H9 (cell line): Measurements from ENCODE around the gene CAPN8. TPM values are rescaled to one million over a fixed set of nuclear protein-coding genes. Genes with fewer than 3 reads are reported as not detected.

Experiments
- DNase-seq: peaks from one replicate; pipeline ENCODE4 v3.0.0-alpha.2; 2017
- H2AFZ ChIP-seq: one replicate; pipeline ENCODE4 v1.6.1; 2013; ENCODE audit warnings: mild to moderate bottlenecking, low read length, control low read depth, moderate library complexity
- H2AK5ac ChIP-seq: 2 replicates; pipeline ENCODE4 v1.6.1; 2013; ENCODE audit warnings: low read length, control low read depth, mixed read lengths; ENCODE audit not compliant: insufficient read length
- H2BK120ac ChIP-seq: one replicate; pipeline ENCODE4 v1.6.1; 2013; ENCODE audit warnings: low read depth, mild to moderate bottlenecking, low read length, control low read depth, inconsistent platforms; ENCODE audit not compliant: poor library complexity, severe bottlenecking
- H2BK12ac ChIP-seq: 2 replicates; pipeline ENCODE4 v1.6.1; 2013; ENCODE audit warnings: low read length, control low read depth, mixed read lengths, low read depth; ENCODE audit not compliant: insufficient read length
- H2BK15ac ChIP-seq: 2 replicates; pipeline ENCODE4 v1.6.1; 2013; ENCODE audit warnings: low read depth, low read length, control low read depth
- H2BK20ac ChIP-seq: one replicate; pipeline ENCODE4 v1.6.1; 2013; ENCODE audit warnings: low read depth, mild to moderate bottlenecking, low read length, control low read depth, inconsistent platforms; ENCODE audit not compliant: poor library complexity, severe bottlenecking
- H2BK5ac ChIP-seq: 2 replicates; pipeline ENCODE4 v1.6.1; 2013; ENCODE audit warnings: low read length, control low read depth, mixed read lengths; ENCODE audit not compliant: insufficient read length
- H3K14ac ChIP-seq: 2 replicates; pipeline ENCODE4 v1.6.1; 2013; ENCODE audit warnings: low read length, control low read depth; ENCODE audit not compliant: insufficient read depth
- H3K18ac ChIP-seq: 2 replicates; pipeline ENCODE4 v1.6.1; 2013; ENCODE audit warnings: low read depth, mild to moderate bottlenecking, mixed read lengths, low read length, control low read depth; ENCODE audit not compliant: insufficient read length
- H3K23ac ChIP-seq: 2 replicates; pipeline ENCODE4 v1.6.1; 2013; ENCODE audit warnings: low read length, control low read depth, mixed read lengths, low read depth; ENCODE audit not compliant: insufficient read length
- H3K23me2 ChIP-seq: 2 replicates; pipeline ENCODE4 v1.6.1; 2013; ENCODE audit warnings: low read depth, mild to moderate bottlenecking, mixed read lengths, low read length, control low read depth; ENCODE audit not compliant: insufficient read length, poor library complexity, severe bottlenecking
- H3K27ac ChIP-seq: 2 replicates; pipeline ENCODE4 v1.5.1; 2013; ENCODE audit warnings: low read length, control low read depth, mixed read lengths, low read depth; ENCODE audit not compliant: insufficient read length
- H3K27me3 ChIP-seq: 2 replicates; pipeline ENCODE4 v1.6.1; 2013; ENCODE audit warnings: low read length, control low read depth, inconsistent platforms; ENCODE audit not compliant: insufficient read depth
- H3K4ac ChIP-seq: 2 replicates; pipeline ENCODE4 v1.6.1; 2013; ENCODE audit warnings: low read depth, mild to moderate bottlenecking, control low read depth, inconsistent platforms, low read length, moderate library complexity
- H3K4me1 ChIP-seq: 2 replicates; pipeline ENCODE4 v1.6.1; 2013; ENCODE audit warnings: low read length, control low read depth, inconsistent platforms; ENCODE audit not compliant: insufficient read depth
- H3K4me2 ChIP-seq: 2 replicates; pipeline ENCODE4 v1.6.1; 2013; ENCODE audit warnings: low read length, control low read depth, mixed read lengths; ENCODE audit not compliant: insufficient read length, insufficient read depth
- H3K56ac ChIP-seq: 2 replicates; pipeline ENCODE4 v1.6.1; 2013; ENCODE audit warnings: low read depth, mild to moderate bottlenecking, mixed read lengths, low read length, control low read depth; ENCODE audit not compliant: insufficient read length
- H3K79me1 ChIP-seq: 2 replicates; pipeline ENCODE4 v1.6.1; 2013; ENCODE audit warnings: low read depth, mild to moderate bottlenecking, moderate library complexity, low read length, control low read depth, inconsistent platforms; ENCODE audit not compliant: insufficient read depth, poor library complexity, severe bottlenecking
- H3K79me2 ChIP-seq: 2 replicates; pipeline ENCODE4 v1.6.1; 2013; ENCODE audit warnings: low read length, control low read depth, inconsistent platforms; ENCODE audit not compliant: insufficient read depth
- H3K9ac ChIP-seq: 2 replicates; pipeline ENCODE4 v1.6.1; 2013; ENCODE audit warnings: low read length, control low read depth, mixed read lengths; ENCODE audit not compliant: insufficient read length; ENCODE audit errors: extremely low read depth
- H3K9me3 ChIP-seq: one replicate; pipeline ENCODE4 v1.6.1; 2013; ENCODE audit warnings: low read depth, low read length, inconsistent platforms; ENCODE audit not compliant: control insufficient read depth
- H3T11ph ChIP-seq: one replicate; pipeline ENCODE4 v1.6.1; 2013; ENCODE audit warnings: mild to moderate bottlenecking, low read length, control low read depth, inconsistent platforms
- H4K20me1 ChIP-seq: one replicate; pipeline ENCODE4 v1.6.1; 2013; ENCODE audit not compliant: control insufficient read depth, insufficient read length, insufficient read depth
- H4K5ac ChIP-seq: 2 replicates; pipeline ENCODE4 v1.6.1; 2013; ENCODE audit warnings: low read depth, mild to moderate bottlenecking, mixed read lengths, low read length, control low read depth; ENCODE audit not compliant: insufficient read length
- H4K8ac ChIP-seq: replicated peaks from 2 replicates; pipeline ENCODE4 v1.6.1; 2013; ENCODE audit warnings: low read length, control low read depth, mixed read lengths, low read depth; ENCODE audit not compliant: insufficient read length
- H4K91ac ChIP-seq: 2 replicates; pipeline ENCODE4 v1.6.1; 2013; ENCODE audit warnings: low read depth, mild to moderate bottlenecking, moderate library complexity, mixed read lengths, low read length, control low read depth; ENCODE audit not compliant: insufficient read length
- H3K27ac Mint-ChIP-seq, 3 experiments: 2 replicates in 2 of 3; 3 replicates in 1 of 3; pipeline ENCODE4 v1.8.0; 2020 to 2021; ENCODE audit warnings: mixed read lengths in 3 of 3, mild to moderate bottlenecking in 1 of 3, moderate library complexity in 1 of 3
- H3K27me3 Mint-ChIP-seq: 2 replicates; pipeline ENCODE4 v1.8.0; 2021; ENCODE audit warnings: low read depth, mild to moderate bottlenecking, moderate library complexity, mixed read lengths
- H3K36me3 Mint-ChIP-seq, 3 experiments: 2 replicates in 2 of 3; 3 replicates in 1 of 3; pipeline ENCODE4 v1.8.0; 2020 to 2021; ENCODE audit warnings: low read depth in 3 of 3, mixed read lengths in 3 of 3; ENCODE audit not compliant: insufficient read depth in 1 of 3
- H3K4me1 Mint-ChIP-seq, 2 experiments: 2 replicates each; pipeline ENCODE4 v1.8.0; 2020; ENCODE audit warnings: mixed read lengths in 2 of 2
- H3K4me3 Mint-ChIP-seq, 2 experiments: 2 replicates in 1 of 2; 3 replicates in 1 of 2; pipeline ENCODE4 v1.8.0; 2020 to 2021; ENCODE audit warnings: mild to moderate bottlenecking in 2 of 2, mixed read lengths in 2 of 2, moderate library complexity in 1 of 2
- H3K9me3 Mint-ChIP-seq, 2 experiments: 2 replicates in 1 of 2; 3 replicates in 1 of 2; pipeline ENCODE4 v1.8.0; 2020; ENCODE audit warnings: mild to moderate bottlenecking in 2 of 2, mixed read lengths in 2 of 2, moderate library complexity in 1 of 2
- WGBS: extraction: QIAGEN DNeasy Blood & Tissue Kit; methylation state at CpG from one replicate; pipeline ENCODE4 v1.1.7; 2013; ENCODE audit warnings: missing lambda C conversion rate, low lambda C conversion rate, mixed read lengths; ENCODE audit not compliant: insufficient read length; ENCODE audit errors: extremely low coverage; 5-methylcytosine and 5-hydroxymethylcytosine counted together
- total RNA-seq: library from RNA; stranded (reverse); gene quantifications from 2 replicates; pipeline ENCODE4 v1.2.1, GENCODE V29; 2021
- TF ChIP-seq, protein P1 (sequence below): fragments of 200-600 bp; sonication (generic); conservative IDR thresholded peaks from 3 replicates; pipeline ENCODE4 v1.8.0; 2021; ENCODE audit warnings: antibody characterized with exemption, mild to moderate bottlenecking

The CAPN8 gene
- total RNA-seq, 1 experiment from 2014 or later = not detected

DNA sequence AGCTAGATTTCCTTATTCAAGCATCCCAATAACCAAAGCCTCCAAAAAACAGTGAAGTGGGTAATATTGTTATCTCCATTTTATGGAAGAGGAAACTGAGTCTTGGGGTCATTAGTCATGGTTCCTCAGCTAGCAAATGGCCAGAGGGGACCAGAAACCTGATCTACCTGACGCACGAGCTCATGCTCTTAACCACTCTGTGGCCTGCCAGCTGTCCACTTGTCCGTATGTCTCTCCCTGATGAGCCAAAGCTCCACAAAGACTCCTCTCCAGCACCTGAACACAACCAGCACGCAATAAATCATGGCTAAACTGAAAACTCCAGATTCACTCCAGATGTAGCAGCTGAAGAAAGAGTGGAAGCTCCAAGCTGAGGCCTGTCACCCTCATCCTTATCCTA is 5.8 kb downstream of the CAPN8 start:
- Histone ChIP-seq H2BK5ac (no peak overlapping the region), H2AFZ (no peak overlapping the region), H4K91ac (no peak overlapping the region), H3K4me2 (no peak overlapping the region), H4K8ac (no peak overlapping the region), H3K23ac (no peak overlapping the region), H3K79me1 (no peaks in the 10 kb centered on the region), H2BK120ac (no peak overlapping the region), H4K5ac (no peak overlapping the region), H3K23me2 (no peaks in the 10 kb centered on the region), H3K4me1 (no peaks in the 10 kb centered on the region; the same call in 1 of the 2 replicates), H2AK5ac (no peak overlapping the region), H3K79me2 (no peaks in the 10 kb centered on the region), H3K4ac (no peak overlapping the region), H3T11ph (no peak overlapping the region), H2BK20ac (no peak overlapping the region), H3K9ac (no peak overlapping the region), H3K9me3 (no peaks in the 10 kb centered on the region), H3K56ac (no peak overlapping the region), H3K14ac (no peak overlapping the region), H4K20me1 (no peaks in the 10 kb centered on the region), H3K27me3 (no peaks in the 10 kb centered on the region), H3K27ac (no peak overlapping the region), H2BK15ac (no peak overlapping the region), H2BK12ac (no peak overlapping the region), H3K18ac (no peak overlapping the region)
- Mint-ChIP-seq H3K36me3 (peaks cover 0 to 3% (median 2%) of the 10 kb centered on the region in 3 experiments; a peak in 1 of 7 replicates), H3K27me3 (no peaks in the 10 kb centered on the region; the same call in none of the 2 replicates), H3K4me1 (peaks cover 0 to 7% of the 10 kb centered on the region in 2 experiments; a peak in 1 of 4 replicates), H3K27ac (no peak overlapping the region), H3K4me3 (no peak overlapping the region), H3K9me3 (no peaks in the 10 kb centered on the region)
- no CpG with 5 or more reads among the region's 4 CpGs for WGBS
- no peak for DNase-seq
- TF ChIP-seq, protein P1, sequence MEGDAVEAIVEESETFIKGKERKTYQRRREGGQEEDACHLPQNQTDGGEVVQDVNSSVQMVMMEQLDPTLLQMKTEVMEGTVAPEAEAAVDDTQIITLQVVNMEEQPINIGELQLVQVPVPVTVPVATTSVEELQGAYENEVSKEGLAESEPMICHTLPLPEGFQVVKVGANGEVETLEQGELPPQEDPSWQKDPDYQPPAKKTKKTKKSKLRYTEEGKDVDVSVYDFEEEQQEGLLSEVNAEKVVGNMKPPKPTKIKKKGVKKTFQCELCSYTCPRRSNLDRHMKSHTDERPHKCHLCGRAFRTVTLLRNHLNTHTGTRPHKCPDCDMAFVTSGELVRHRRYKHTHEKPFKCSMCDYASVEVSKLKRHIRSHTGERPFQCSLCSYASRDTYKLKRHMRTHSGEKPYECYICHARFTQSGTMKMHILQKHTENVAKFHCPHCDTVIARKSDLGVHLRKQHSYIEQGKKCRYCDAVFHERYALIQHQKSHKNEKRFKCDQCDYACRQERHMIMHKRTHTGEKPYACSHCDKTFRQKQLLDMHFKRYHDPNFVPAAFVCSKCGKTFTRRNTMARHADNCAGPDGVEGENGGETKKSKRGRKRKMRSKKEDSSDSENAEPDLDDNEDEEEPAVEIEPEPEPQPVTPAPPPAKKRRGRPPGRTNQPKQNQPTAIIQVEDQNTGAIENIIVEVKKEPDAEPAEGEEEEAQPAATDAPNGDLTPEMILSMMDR = no peak
